Endothelial cell of umbilical vein (primary cell): ENCODE results near the gene FGFBP2. TPM values are rescaled to one million over a fixed set of nuclear protein-coding genes. Genes with fewer than 3 reads are reported as not detected.

Experiments
- BruUV-seq: library from RNA; stranded (reverse); fragments of 400-500 nt; replicated peaks from 2 replicates; lab custom pipeline; 2021; lab: Mats Ljungman, UMichigan
- CTCF ChIA-PET: fragments of 300-600, 350-600 bp; sonication (Branson Sonifier 250); formaldehyde crosslinking; loops from one replicate; lab custom pipeline; 2021; ENCODE audit warnings: antibody characterized with exemption, inconsistent platforms; lab: Charles Lee
- POLR2A ChIA-PET: fragments of 300-600, 350-600 bp; sonication (Branson Sonifier 250); formaldehyde crosslinking; loops from one replicate; lab custom pipeline; 2021; ENCODE audit warnings: antibody characterized with exemption, inconsistent platforms; lab: Charles Lee
- DNase-seq: peaks from one replicate; pipeline ENCODE4 v3.0.0-alpha.2; 2011; ENCODE audit warnings: low read depth, low spot score
- FAIRE-seq: peaks from 2 replicates; lab custom pipeline; 2011; peaks lifted over from hg19 to GRCh38; lab: Jason Lieb, UNC
- H2AFZ ChIP-seq: 2 replicates; pipeline ENCODE4 v1.6.0; 2012; ENCODE audit warnings: low read depth, low read length, control low read depth, inconsistent platforms
- H3K27ac ChIP-seq: 2 replicates; pipeline ENCODE4 v1.5.1; 2011; ENCODE audit warnings: low read depth, mild to moderate bottlenecking, control low read depth, low read length, moderate library complexity; ENCODE audit not compliant: insufficient read depth
- H3K27me3 ChIP-seq, 2 experiments: 2 replicates each; pipeline versions ENCODE4 v1.6.0 to v1.6.1; 2011; ENCODE audit warnings: low read length in 2 of 2, mixed read lengths in 1 of 2; ENCODE audit not compliant: control insufficient read depth in 2 of 2, insufficient read depth in 2 of 2
- H3K36me3 ChIP-seq, 2 experiments: 2 replicates in 1 of 2; 3 replicates in 1 of 2; pipeline ENCODE4 v1.5.1; 2011; ENCODE audit warnings: low read length in 2 of 2, mild to moderate bottlenecking in 1 of 2, moderate library complexity in 1 of 2; ENCODE audit not compliant: control insufficient read depth in 2 of 2, insufficient read depth in 2 of 2; ENCODE audit errors: extremely low read depth in 1 of 2
- H3K4me1 ChIP-seq: 3 replicates; pipeline ENCODE4 v1.5.1; 2011; ENCODE audit warnings: mild to moderate bottlenecking, low read length; ENCODE audit not compliant: control insufficient read depth, insufficient read depth; ENCODE audit errors: extremely low read depth
- H3K4me2 ChIP-seq: 2 replicates; pipeline ENCODE4 v1.6.1; 2011; ENCODE audit warnings: low read length, control low read depth, mixed read lengths; ENCODE audit not compliant: insufficient read depth
- H3K4me3 ChIP-seq, 3 experiments: fragments of 200-600 bp in 1 of 3; sonication (generic), shearing (Covaris generic) in 1 of 3; replicated peaks in 1 of 3; 2 replicates each; pipeline ENCODE4 v1.5.1; 2011 to 2016; ENCODE audit warnings: control low read depth in 3 of 3, low read length in 3 of 3, mild to moderate bottlenecking in 2 of 3, inconsistent platforms in 1 of 3, low read depth in 1 of 3, moderate library complexity in 1 of 3; ENCODE audit not compliant: insufficient read depth in 1 of 3
- H3K79me2 ChIP-seq: 2 replicates; pipeline ENCODE4 v1.6.0; 2012; ENCODE audit warnings: low read length, inconsistent platforms; ENCODE audit not compliant: control insufficient read depth, insufficient read depth
- H3K9ac ChIP-seq: replicated peaks from 2 replicates; pipeline ENCODE3; 2011; ENCODE audit warnings: low read length, control low read depth; ENCODE audit not compliant: insufficient read depth; ENCODE audit errors: extremely low read depth
- H3K9me1 ChIP-seq: replicated peaks from 3 replicates; pipeline ENCODE4 v1.6.0; 2011; ENCODE audit warnings: mild to moderate bottlenecking, low read length; ENCODE audit not compliant: control insufficient read depth, insufficient read depth; ENCODE audit errors: extremely low read depth
- H3K9me3 ChIP-seq: replicated peaks from 2 replicates; pipeline ENCODE4 v1.5.1; 2012; ENCODE audit warnings: low read length, inconsistent platforms; ENCODE audit not compliant: control insufficient read depth, insufficient read depth
- H4K20me1 ChIP-seq: replicated peaks from 2 replicates; pipeline ENCODE3; 2011; ENCODE audit warnings: mild to moderate bottlenecking, low read length; ENCODE audit not compliant: control insufficient read depth, insufficient read depth; ENCODE audit errors: extremely low read depth
- EZH2 ChIP-seq: IDR thresholded peaks from 2 replicates; pipeline ENCODE4 v1.6.1; 2012; ENCODE audit warnings: borderline replicate concordance, low read depth, mild to moderate bottlenecking, moderate library complexity, low read length, inconsistent platforms; ENCODE audit not compliant: severe bottlenecking
- FOS ChIP-seq: IDR thresholded peaks from 2 replicates; pipeline ENCODE4 v1.6.1; 2011; ENCODE audit warnings: mild to moderate bottlenecking, low read length, moderate library complexity, borderline replicate concordance; ENCODE audit not compliant: insufficient read depth
- GATA2 ChIP-seq: IDR thresholded peaks from 2 replicates; pipeline ENCODE4 v1.7.0; 2011; ENCODE audit warnings: low read depth, mild to moderate bottlenecking, moderate library complexity, mixed read lengths, low read length; ENCODE audit not compliant: insufficient read length, insufficient read depth
- JUN ChIP-seq: IDR thresholded peaks from 2 replicates; pipeline ENCODE4 v1.6.1; 2011; ENCODE audit warnings: borderline replicate concordance, low read depth; ENCODE audit not compliant: insufficient read length, insufficient read depth
- MAX ChIP-seq: IDR thresholded peaks from 2 replicates; pipeline ENCODE4 v1.6.1; 2011; ENCODE audit not compliant: insufficient read depth, insufficient read length
- MYC ChIP-seq: IDR thresholded peaks from one replicate; pipeline ENCODE4 v1.6.1; 2011; ENCODE audit warnings: mild to moderate bottlenecking, low read depth, low read length
- POLR2A ChIP-seq: IDR thresholded peaks from 2 replicates; pipeline ENCODE4 v1.6.1; 2012; ENCODE audit warnings: low read depth, mild to moderate bottlenecking, control low read depth, low read length
- POLR2AphosphoS5 ChIP-seq: IDR thresholded peaks from 2 replicates; pipeline ENCODE4 v1.6.1; 2012; ENCODE audit warnings: low read depth, mild to moderate bottlenecking, control low read depth, low read length, moderate library complexity; ENCODE audit not compliant: insufficient read depth
- dilution Hi-C: fragments of 300-500 bp; cut with MboI; formaldehyde crosslinking; loops from one replicate; pipeline ENCODE4 v1.15.0; 2019; ENCODE audit warnings: low sequenced_read_pairs; ENCODE audit not compliant: extremely low pct_ligation_motif_present
- intact Hi-C: fragments of 100-400 bp; cut with micrococcal nuclease; formaldehyde crosslinking; loops from one replicate; pipeline ENCODE4 v1.10.0; 2022
- polyA plus RNA-seq, 4 experiments: library from polyadenylated mRNA; depleted of rRNA in 3 of 4; stranded (reverse) in 3 of 4; unstranded in 1 of 4; fragments of >200 nt; gene quantifications; 2 replicates each; pipeline versions ENCODE4 v1.2.1 to v1.2.3, GENCODE V29; 2011 to 2012; ENCODE audit warnings: missing spikeins in 1 of 4
- total RNA-seq: library from RNA; stranded (reverse); gene quantifications from 2 replicates; pipeline ENCODE4 v1.2.3, GENCODE V29; 2021
- TF ChIP-seq, protein P1 (sequence below), 2 donors: IDR thresholded peaks; 1 replicate in 1 of 2; 2 replicates in 1 of 2; pipeline ENCODE4 v1.5.1; 2011; ENCODE audit warnings: low read length in 2 of 2, mild to moderate bottlenecking in 2 of 2, moderate library complexity in 2 of 2, control low read depth in 1 of 2, inconsistent platforms in 1 of 2, low read depth in 1 of 2; ENCODE audit not compliant: insufficient read depth in 1 of 2; ENCODE audit errors: extremely low read depth in 1 of 2

The FGFBP2 gene
- total and polyA plus RNA-seq, 2 donors (not counting 3 experiments of a cell fraction or from before 2014, with no cell fraction given) = not detected

GRCh38 chr4:15965325-15965724 lies 2.4 kb upstream of the FGFBP2 start:
- Histone ChIP-seq H3K9ac (no peak overlapping the region), H3K27ac (no peak overlapping the region), H3K4me3 (no peak overlapping the region), H3K36me3 (no peaks in the 10 kb centered on the region), H3K4me2 (no peak overlapping the region), H3K4me1 (no peaks in the 10 kb centered on the region), H4K20me1 (no peaks in the 10 kb centered on the region), H3K27me3 (no peaks in the 10 kb centered on the region), H2AFZ (no peak overlapping the region), H3K9me1 (no peaks in the 10 kb centered on the region), H3K9me3 (no peaks in the 10 kb centered on the region), H3K79me2 (no peaks in the 10 kb centered on the region)
- ChIA-PET CTCF (interaction anchor here (1.5 to 5.2 kb wide), 5 partner anchors 9 to 300 kb away, joined by 3 to 58 read pairs (median 13); no protein-coding TSS in a partner anchor), POLR2A (no interaction called here)
- DNase-seq = no peak
- no peak for FAIRE-seq
- intact Hi-C loops = no loop called here
- no peak for TF ChIP-seq MAX
- TF ChIP-seq, protein P1, sequence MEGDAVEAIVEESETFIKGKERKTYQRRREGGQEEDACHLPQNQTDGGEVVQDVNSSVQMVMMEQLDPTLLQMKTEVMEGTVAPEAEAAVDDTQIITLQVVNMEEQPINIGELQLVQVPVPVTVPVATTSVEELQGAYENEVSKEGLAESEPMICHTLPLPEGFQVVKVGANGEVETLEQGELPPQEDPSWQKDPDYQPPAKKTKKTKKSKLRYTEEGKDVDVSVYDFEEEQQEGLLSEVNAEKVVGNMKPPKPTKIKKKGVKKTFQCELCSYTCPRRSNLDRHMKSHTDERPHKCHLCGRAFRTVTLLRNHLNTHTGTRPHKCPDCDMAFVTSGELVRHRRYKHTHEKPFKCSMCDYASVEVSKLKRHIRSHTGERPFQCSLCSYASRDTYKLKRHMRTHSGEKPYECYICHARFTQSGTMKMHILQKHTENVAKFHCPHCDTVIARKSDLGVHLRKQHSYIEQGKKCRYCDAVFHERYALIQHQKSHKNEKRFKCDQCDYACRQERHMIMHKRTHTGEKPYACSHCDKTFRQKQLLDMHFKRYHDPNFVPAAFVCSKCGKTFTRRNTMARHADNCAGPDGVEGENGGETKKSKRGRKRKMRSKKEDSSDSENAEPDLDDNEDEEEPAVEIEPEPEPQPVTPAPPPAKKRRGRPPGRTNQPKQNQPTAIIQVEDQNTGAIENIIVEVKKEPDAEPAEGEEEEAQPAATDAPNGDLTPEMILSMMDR (IDR thresholded peaks at IDR 0.05; ENCODE audit: extremely low read depth in 1 of 2, insufficient read depth in 1 of 2, low read depth in 1 of 2, low read length in 2 of 2) = no peak
- no peak for TF ChIP-seq POLR2AphosphoS5
- TF ChIP-seq JUN = no peak
- no peak for TF ChIP-seq EZH2
- TF ChIP-seq FOS = no peak
- no peak for TF ChIP-seq MYC
- no peak for TF ChIP-seq POLR2A
- no peak for TF ChIP-seq GATA2
- dilution Hi-C loops = no loop called here
- BruUV-seq = no TSS peak
